ENCODE results near the gene NELL1.
A peak's percentile ranks its signal among the peaks of the same experiment; 100 is the strongest.

Gene NELL1

DNA sequence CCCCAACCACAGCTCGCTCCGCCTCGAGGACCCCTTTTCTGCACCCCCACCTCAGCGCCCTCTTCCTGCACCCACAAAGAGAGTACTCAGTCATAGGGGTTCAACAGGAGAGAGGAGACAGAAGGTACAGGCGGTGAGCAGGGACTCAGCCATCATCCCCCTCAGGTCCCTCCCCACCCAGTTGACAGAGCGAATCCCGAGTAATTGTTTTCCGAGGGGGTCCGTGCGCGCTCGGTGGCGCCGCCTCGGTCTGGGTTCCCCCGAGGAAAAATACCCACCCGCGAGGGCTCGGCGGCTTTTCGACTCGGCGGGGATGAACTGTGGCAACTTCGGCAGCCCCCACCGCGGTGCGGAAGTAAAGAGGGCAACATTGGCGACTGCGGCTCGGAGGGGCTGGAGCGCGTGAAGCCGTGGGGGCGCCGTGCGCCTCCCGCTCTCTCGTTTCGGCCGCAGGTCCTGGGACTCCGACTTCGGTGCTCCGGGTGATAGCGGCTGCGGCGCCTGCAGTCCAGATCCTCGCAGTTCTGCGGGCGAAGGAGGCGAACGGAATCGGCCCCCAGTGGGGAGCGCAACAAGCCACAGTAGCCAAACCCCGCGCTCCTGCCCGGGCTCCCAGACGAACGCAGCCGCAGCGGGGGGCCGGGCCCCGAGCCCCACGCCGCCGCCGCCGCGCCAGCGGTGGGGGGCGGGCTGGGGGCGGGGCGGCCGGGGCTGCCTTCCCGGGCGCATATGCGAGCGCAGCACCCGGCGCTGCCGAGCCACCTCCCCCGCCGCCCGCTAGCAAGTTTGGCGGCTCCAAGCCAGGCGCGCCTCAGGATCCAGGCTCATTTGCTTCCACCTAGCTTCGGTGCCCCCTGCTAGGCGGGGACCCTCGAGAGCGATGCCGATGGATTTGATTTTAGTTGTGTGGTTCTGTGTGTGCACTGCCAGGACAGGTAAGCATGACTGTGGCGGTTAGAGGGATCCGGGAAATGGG is at the start of gene NELL1:
Gene NELL1 (plus strand): TSS at position 743 of the 976 bp plus-strand sequence.
- no peak for DNase-seq (ENCODE audit: low spot score)

GRCh38 chr11:20620988-20621387 is 48.4 kb upstream of the NELL1 start:
- no peak for DNase-seq (ENCODE audit: low spot score)

DNA sequence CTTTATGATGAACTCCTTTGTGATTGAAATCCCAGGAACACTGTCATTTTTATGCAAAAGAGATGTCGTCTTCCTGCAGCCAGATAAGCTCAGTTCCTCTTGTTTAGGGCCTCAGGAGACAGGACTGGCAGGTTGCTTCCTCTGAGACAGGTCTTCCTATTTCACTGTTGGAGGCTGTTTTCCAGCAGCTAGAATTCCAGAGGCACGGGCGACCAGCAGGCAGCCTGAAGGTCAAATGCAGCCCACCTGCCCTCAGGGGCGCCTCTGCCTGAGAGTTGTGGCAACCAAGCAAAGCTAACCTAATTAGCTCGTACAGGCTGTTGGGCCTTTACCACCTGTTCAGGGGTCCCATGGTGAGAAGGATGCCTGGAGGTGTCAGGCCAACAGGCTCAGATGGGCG is 47.7 kb upstream of the NELL1 start:
- no peak for DNase-seq (ENCODE audit: low spot score)

- DNase-seq (ENCODE audit: low spot score) = no peak
Measured at GRCh38 chr11:20623252-20623651, 46.1 kb upstream of the NELL1 start.

DNA sequence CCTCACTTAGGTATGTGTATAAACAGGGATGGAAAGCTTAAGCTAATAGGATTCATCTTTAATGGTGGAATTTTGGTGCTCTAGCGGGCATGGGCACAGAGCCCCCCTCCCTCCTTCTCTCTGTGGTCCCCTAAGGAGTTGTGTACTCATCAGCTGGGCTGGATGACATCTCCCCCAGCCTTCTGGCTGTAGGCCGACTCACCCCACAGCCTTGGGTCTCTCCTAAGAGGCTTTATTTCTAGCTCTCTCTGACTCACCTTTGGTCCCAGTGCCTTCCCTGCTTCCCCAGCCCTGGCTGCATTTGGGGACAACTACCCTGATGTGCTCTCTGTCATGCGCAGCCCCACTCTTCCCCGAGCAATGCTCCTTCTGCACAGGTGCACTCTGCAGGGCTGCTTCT is 43.1 kb upstream of the NELL1 start:
- DNase-seq (ENCODE audit: low spot score) = no peak

- DNase-seq (ENCODE audit: low spot score) = no peak
Measured at GRCh38 chr11:20627026-20627425, 42.4 kb upstream of the NELL1 start.

GRCh38 chr11:20627701-20628100 is 41.7 kb upstream of the NELL1 start:
- no peak for DNase-seq (ENCODE audit: low spot score)

- no peak for DNase-seq (ENCODE audit: low spot score)
Measured at GRCh38 chr11:20631519-20632168, 37.7 kb upstream of the NELL1 start.

GRCh38 chr11:20632169-20632532 is 37.2 kb upstream of the NELL1 start:
- DNase-seq (ENCODE audit: low spot score) = no peak

DNA sequence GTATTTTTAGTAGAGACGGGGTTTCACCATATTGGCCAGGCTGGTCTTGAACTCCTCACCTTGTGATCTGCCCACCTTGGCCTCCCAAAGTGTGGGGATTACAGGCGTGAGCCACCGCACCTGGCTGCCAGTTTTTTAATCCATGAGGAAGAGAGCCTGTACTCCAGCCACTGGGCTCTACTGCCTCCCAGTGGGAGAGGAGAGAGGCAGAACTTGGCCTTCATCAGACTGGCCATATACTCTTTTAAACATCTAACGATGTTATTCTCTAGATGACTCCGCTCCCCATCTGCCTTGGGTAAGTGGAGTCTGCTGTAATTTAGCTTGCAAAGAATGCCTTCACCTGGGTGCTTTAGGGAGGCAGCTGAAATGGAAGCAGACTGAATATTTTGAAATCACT is 35.3 kb upstream of the NELL1 start:
- DNase-seq (ENCODE audit: low spot score) = no peak

GRCh38 chr11:20634781-20635180 is 34.6 kb upstream of the NELL1 start:
- no peak for DNase-seq (ENCODE audit: low spot score)

DNA sequence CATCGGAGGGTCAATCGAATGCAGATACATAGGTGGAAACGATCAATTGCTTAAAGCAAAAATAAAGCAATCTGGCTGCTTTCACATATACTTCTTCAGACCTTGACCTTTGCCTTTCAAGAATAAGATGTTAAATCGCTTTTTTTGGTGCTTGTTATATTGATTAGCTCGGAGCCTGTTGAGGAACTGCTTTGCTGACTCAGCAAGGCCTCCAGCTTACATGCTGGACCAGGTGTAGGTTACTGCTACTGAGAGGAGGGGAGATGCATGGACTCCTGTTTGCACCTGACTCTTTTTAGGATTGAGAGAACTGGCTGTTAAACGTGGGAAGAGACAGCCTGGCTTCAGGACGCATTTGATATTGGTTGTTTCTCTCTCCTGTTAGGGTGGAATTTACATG is 31.3 kb upstream of the NELL1 start:
- no peak for DNase-seq (ENCODE audit: low spot score)

- no peak for DNase-seq (ENCODE audit: low spot score)
Measured at GRCh38 chr11:20639688-20640087, 29.7 kb upstream of the NELL1 start.

- DNase-seq (ENCODE audit: low spot score) = no peak
Measured at GRCh38 chr11:20640401-20640800, 29.0 kb upstream of the NELL1 start.

- no peak for DNase-seq (ENCODE audit: low spot score)
Measured at GRCh38 chr11:20644360-20644759, 25.0 kb upstream of the NELL1 start.

- DNase-seq (ENCODE audit: low spot score) = peak; percentile 28
Measured at GRCh38 chr11:20647976-20648565, 21.3 kb upstream of the NELL1 start.

- DNase-seq (ENCODE audit: low spot score) = no peak
Measured at GRCh38 chr11:20652150-20652806, 17.1 kb upstream of the NELL1 start.

- DNase-seq (ENCODE audit: low spot score) = no peak
Measured at GRCh38 chr11:20654038-20654437, 15.3 kb upstream of the NELL1 start.

DNA sequence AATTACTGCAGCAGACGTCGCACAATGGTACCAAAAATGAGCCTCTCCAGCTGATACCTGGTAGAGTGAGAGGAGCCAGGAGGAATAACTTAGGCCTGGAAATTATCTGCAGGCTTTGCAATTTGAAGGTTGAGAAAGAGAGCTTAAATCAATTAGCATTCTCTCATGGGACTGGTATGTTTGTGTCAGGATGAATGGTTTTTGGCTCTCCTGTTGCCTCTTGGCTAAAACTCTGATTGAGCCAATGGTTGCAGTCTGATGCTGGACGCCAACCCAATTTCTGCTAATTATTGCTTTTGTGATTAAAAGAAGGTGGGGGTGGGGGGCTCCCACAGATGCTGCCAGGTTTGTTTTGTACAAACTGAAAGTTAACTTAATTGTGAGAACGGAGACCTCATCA is 12.5 kb upstream of the NELL1 start:
- no peak for DNase-seq (ENCODE audit: low spot score)

- DNase-seq (ENCODE audit: low spot score) = no peak
Measured at GRCh38 chr11:20658135-20658534, 11.3 kb upstream of the NELL1 start.

- no peak for DNase-seq (ENCODE audit: low spot score)
Measured at GRCh38 chr11:20661445-20661844, 7.9 kb upstream of the NELL1 start.

GRCh38 chr11:20661850-20662249 is 7.5 kb upstream of the NELL1 start:
- DNase-seq (ENCODE audit: low spot score) = no peak

Measured in CD4-positive, alpha-beta T cell treated with Interleukin-6 at 100 ng/mL for 8 hours (primary cell).